ENCODE measurements around the gene APBB2.

The APBB2 gene

DNA sequence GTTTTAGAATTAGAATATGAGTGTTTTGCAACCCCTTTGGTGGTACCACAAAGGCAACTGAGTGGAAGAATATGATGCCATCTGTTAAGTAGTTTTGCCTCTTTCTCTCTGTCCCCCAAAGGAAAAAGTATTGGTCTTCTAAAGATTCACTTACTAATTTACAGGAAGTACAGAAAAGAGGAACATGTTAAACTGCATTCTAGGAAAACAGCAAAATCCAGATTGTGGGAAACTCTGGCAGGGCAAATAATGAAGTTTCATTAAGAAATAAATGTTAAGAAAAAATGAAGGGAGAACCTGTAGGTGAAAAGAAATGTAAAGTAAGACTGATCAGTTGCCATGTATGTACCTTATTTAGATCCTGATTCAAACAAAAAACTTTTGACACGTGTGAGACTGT is 425.3 kb downstream of the APBB2 start:
- DNase-seq, result no peak

DNA sequence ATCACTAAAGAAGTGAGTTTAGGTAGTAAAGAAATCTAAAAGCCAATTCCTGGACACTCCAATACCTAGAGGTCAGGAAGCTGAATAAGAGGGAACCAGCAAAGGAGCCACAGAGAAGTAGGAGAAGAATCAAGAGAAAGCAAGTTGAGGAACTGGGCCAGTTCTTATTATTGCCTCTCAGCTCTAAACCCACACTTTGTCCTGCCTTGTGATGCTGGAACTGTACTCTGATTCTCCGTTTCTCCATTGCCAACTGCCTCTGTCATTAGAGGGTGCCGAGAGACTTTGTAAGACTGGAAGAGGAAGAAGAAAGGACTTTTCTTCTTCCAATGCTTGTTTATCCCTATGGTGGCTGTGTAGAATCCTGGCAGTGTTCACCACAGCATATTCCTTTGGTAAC is 426.0 kb downstream of the APBB2 start:
- DNase-seq, result no peak

- DNase-seq, result no peak
Measured at GRCh38 chr4:40785727-40786126, 428.6 kb downstream of the APBB2 start.

DNA sequence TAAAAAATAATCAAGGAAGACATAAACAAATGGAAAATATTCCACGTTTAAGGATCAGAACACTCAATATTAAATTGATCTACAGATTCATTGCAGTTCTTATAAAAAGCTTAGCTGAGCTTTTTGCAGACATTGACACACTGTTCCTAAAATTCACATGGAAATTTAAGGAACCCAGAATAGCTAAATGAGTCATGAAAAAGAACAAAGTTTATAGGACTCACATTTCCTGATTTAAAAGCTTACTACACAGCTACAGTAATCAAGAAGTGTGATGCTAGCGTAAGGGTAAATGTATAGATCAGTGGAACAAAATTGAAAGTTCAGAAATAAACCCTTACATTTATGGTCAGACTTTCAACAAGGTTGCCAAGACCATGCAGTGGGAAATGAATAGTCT is 431.5 kb downstream of the APBB2 start:
- no peak for DNase-seq

DNA sequence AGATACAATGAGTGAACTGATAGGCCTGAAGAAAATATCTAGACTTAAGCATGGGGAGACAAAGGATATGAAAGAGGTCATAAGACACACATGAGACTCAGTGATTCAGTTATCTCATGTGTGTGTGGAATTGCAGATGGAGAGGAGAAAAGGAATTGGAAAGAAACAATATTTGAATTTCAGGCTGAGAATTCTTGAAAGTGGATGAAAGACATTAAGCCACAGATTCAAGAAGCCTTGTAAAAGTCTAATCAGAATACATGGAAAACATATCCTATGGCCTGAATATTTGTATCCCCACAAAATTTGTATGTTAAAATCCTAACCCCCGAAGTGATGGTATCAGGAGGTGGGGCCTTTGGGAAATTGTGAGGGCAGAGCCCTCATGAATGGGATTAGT is 436.3 kb downstream of the APBB2 start:
- no peak for DNase-seq

DNA sequence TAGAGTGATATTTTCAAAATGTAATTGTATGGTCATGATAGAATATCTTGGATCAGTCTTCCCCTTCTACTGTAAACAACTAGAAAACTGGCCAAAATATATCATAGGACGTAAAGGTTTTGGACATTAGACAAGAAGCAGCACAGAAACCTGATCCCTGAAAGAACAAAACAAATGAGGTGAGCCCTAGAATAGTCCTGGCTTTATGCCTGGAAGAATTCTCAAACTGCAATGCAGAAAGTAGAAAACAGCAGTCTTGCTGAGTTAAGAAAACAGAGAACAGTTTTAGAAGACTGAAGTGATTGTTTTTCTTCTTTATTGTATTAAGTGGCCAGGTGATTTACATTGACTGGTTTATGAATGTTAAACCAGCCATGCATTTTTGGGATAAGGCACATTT is 445.1 kb downstream of the APBB2 start:
- DNase-seq, result no peak

GRCh38 chr4:40763228-40763716 is 451.1 kb downstream of the APBB2 start:
- no peak for DNase-seq
